Psoas muscle (tissue), 8 donors: ENCODE data around the gene KIF17. TPM values are rescaled to one million over a fixed set of nuclear protein-coding genes. Genes with fewer than 3 reads are reported as not detected.

ENCODE experiments used
- ATAC-seq, 4 donors: fragments of 200-7000 bp; cut with Tn5 transposase; one replicate each; pipeline ENCODE4 v1.9.1; 2020; ENCODE audit warnings: moderate library complexity in 3 of 4, mild to moderate bottlenecking in 2 of 4
- DNase-seq, 2 donors: peaks; one replicate each; pipeline ENCODE4 v3.0.0-alpha.2; 2020
- H3K27ac ChIP-seq: fragments of 200-600 bp; one replicate; pipeline ENCODE4 v1.8.0; 2022
- H3K27me3 ChIP-seq, 3 donors: fragments of 200-600 bp in 1 of 3; one replicate each; pipeline versions ENCODE4 v1.6.1 to v1.8.0; 2013 to 2022; ENCODE audit warnings: low read length in 2 of 3, mild to moderate bottlenecking in 2 of 3, moderate library complexity in 1 of 3; ENCODE audit not compliant: insufficient read depth in 3 of 3
- H3K36me3 ChIP-seq, 2 donors: fragments of 200-600 bp in 1 of 2; one replicate each; pipeline versions ENCODE4 v1.6.1 to v1.8.0; 2013 to 2022; ENCODE audit warnings: low read depth in 1 of 2, mild to moderate bottlenecking in 1 of 2, moderate library complexity in 1 of 2; ENCODE audit not compliant: insufficient read depth in 1 of 2
- H3K4me1 ChIP-seq: fragments of 200-600 bp; one replicate; pipeline ENCODE4 v1.8.0; 2022
- H3K4me3 ChIP-seq: fragments of 200-600 bp; one replicate; pipeline ENCODE4 v1.8.0; 2022; ENCODE audit warnings: mild to moderate bottlenecking
- H3K9me3 ChIP-seq: fragments of 200-600 bp; one replicate; pipeline ENCODE4 v1.8.0; 2022
- WGBS, 3 donors: extraction: QIAGEN DNeasy Blood & Tissue Kit; methylation state at CpG; one replicate each; pipeline versions ENCODE4 v1.1.6 to v1.1.7; 2013; 5-methylcytosine and 5-hydroxymethylcytosine counted together
- intact Hi-C, 2 donors: fragments of 100-400 bp; cut with DNase I; formaldehyde crosslinking; loops; one replicate each; pipeline versions ENCODE4 v1.11.0 to v1.14.2; 2022
- polyA plus RNA-seq, 3 donors: library from polyadenylated mRNA; stranded (reverse); fragments of 200-250 nt; gene quantifications; one replicate each; pipeline ENCODE4 v1.2.3, GENCODE V29; 2013
- total RNA-seq, 4 donors: library from RNA; stranded (reverse); fragmentation: NEBNext Ultra II Directional in 2 of 4; extraction: Animal tissue kit (Norgen Biotek cat#: 25700) in 2 of 4; gene quantifications; one replicate each; pipeline versions ENCODE4 v1.2.1 to v1.2.4, GENCODE V29; 2021 to 2023
- TF ChIP-seq, protein P1 (sequence below): fragments of 200-600 bp; IDR thresholded peaks from one replicate; pipeline ENCODE4 v1.8.0; 2022; ENCODE audit warnings: antibody characterized with exemption
- donor health status: healthy with polysubstance abuse.
- donor health status: DM: no; HTN: no; CAD: no; lungs with moderate emphysema.
- donor health status: Bipolar disorder and iron deficiency.
- donor health status: healthy.
- donor health status: DM: yes; HTN: yes; CAD: no.
- donor health status: DM: no; HTN: no; CAD: no.
- donor health status: DM: no; HTN: no; CAD: no.
- donor health status: DM: yes; HTN: yes; CAD: no.

Gene KIF17
- total and polyA plus RNA-seq, 7 donors = 1.1 to 3.4 (median 1.5) TPM

DNA sequence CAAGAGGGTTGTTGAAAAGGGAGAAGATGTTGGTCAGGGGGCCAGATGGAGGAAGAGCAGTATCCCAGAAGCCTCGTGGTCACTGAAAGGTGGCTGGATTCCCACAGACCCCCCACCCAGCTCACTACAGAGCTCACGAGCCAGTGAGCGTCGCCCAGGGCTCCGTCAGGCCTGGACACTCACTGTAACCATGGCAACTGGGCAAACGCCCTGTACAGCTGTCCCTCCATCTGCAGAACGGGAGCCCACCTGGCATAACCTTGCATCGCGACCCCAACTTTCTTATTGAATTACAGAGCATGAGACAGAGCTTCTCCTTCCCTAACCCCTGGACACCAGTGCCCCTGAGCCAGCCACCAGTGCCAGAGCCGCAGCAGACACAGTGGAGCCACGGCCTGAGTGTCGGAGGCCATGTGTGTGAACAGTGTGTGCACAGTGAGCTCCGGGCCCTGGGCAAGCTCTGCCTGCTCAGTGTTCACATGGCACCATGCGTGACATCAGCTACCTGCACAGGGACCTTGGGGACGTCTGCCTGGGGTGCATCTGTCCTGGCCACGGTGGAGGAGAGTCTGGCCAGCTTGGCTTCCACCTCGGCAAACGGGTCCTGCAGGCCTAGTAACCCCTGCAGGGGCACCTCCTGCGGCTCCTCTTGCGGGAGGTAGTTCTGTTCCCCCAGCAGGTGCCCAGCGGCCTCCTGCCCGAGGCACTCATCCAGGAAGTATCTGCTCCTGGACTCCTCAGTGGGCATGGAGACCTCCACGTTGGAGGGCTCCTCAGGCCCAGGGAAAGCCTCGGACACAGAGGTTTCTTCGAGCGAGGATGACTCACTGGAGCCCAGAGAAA is 30.7 kb downstream of the KIF17 start:
- no peak overlapping the region for H3K27ac ChIP-seq
- no peaks in the 10 kb centered on the region for H3K27me3 ChIP-seq
- intact Hi-C loops = no loop called here
- WGBS, 3 donors = 66 to 76% (median 68%) methylated on average over 25 to 26 of the region's 26 CpGs
- H3K9me3 ChIP-seq = no peaks in the 10 kb centered on the region
- H3K36me3 ChIP-seq = no peaks in the 10 kb centered on the region
- H3K4me3 ChIP-seq = no peak overlapping the region
- DNase-seq (no peak), ATAC-seq (no peak)
- TF ChIP-seq, protein P1, sequence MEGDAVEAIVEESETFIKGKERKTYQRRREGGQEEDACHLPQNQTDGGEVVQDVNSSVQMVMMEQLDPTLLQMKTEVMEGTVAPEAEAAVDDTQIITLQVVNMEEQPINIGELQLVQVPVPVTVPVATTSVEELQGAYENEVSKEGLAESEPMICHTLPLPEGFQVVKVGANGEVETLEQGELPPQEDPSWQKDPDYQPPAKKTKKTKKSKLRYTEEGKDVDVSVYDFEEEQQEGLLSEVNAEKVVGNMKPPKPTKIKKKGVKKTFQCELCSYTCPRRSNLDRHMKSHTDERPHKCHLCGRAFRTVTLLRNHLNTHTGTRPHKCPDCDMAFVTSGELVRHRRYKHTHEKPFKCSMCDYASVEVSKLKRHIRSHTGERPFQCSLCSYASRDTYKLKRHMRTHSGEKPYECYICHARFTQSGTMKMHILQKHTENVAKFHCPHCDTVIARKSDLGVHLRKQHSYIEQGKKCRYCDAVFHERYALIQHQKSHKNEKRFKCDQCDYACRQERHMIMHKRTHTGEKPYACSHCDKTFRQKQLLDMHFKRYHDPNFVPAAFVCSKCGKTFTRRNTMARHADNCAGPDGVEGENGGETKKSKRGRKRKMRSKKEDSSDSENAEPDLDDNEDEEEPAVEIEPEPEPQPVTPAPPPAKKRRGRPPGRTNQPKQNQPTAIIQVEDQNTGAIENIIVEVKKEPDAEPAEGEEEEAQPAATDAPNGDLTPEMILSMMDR = no peak
- no peaks in the 10 kb centered on the region for H3K4me1 ChIP-seq

DNA sequence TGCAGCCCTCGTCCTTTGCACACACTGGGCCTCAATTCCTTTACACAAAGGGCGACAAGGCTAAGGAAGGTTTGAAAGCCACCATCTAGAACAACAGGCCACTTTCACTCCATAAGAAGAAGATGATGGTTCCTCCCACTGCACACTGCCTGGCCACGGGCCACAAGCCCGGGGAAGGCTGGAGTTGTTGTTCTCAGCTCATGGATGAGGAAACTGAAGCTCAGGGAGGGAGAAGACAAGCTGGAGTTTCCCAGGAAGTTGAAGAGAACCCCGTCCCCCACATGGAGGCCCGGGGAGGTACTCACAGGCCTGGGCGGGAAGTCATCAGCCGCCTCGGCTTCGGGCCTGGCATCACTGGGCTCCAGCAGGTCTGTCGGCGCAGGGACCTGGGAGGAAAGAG is 32.1 kb downstream of the KIF17 start:
- peak in 1 of 4 donors; percentile 7 for ATAC-seq
- no peaks in the 10 kb centered on the region for H3K27me3 ChIP-seq
- TF ChIP-seq, protein P1 = no peak
- H3K4me1 ChIP-seq = no peaks in the 10 kb centered on the region
- no peak overlapping the region for H3K4me3 ChIP-seq
- no peaks in the 10 kb centered on the region for H3K9me3 ChIP-seq
- DNase-seq = no peak
- WGBS, 3 donors = 70 to 78% (median 73%) methylated on average over 12 of the region's 12 CpGs
- peak overlapping the region; percentile 80 for H3K27ac ChIP-seq
- H3K36me3 ChIP-seq = no peaks in the 10 kb centered on the region
- intact Hi-C loops = no loop called here

DNA sequence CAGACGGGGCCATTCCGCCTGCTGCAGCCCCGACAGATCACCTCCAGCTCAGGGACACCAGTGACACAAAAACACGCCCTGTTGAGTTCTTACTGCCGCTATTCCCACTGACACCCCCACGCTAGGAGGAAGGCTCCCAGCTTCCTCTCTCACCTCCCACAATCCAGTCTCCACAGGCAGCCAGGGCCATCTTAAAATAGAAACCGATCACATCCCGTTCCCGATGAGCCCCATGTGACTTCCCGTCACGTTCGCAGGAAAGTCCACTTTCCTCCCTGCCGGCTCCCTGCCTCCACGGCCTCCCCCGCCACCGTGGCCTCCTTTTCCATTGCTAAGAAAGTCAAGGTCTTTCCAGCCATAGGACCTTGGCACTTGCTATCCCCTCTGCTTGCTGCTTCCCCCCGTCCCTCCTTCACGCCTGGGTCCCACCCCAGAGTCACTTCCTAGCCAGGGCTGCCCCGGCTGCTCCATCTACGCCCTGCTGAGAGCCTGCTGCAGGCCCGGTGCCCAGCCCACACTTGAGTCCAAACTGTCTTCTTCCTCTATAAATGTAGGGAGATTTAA is 32.6 kb downstream of the KIF17 start:
- ATAC-seq = peak in 3 of 4 donors; percentile 48 to 65 (median 51)
- no peaks in the 10 kb centered on the region for H3K9me3 ChIP-seq
- peak; percentile 43 to 63 for DNase-seq
- peak overlapping the region; percentile 80 for H3K27ac ChIP-seq
- intact Hi-C loops = no loop called here
- H3K36me3 ChIP-seq = no peaks in the 10 kb centered on the region
- no peaks in the 10 kb centered on the region for H3K27me3 ChIP-seq
- TF ChIP-seq, protein P1 = no peak
- 60 to 69% (median 64%) methylated on average over 20 to 21 of the region's 21 CpGs for whole genome bisulfite sequencing, 3 donors
- peak overlapping the region; percentile 58 for H3K4me3 ChIP-seq
- H3K4me1 ChIP-seq = no peaks in the 10 kb centered on the region

DNA sequence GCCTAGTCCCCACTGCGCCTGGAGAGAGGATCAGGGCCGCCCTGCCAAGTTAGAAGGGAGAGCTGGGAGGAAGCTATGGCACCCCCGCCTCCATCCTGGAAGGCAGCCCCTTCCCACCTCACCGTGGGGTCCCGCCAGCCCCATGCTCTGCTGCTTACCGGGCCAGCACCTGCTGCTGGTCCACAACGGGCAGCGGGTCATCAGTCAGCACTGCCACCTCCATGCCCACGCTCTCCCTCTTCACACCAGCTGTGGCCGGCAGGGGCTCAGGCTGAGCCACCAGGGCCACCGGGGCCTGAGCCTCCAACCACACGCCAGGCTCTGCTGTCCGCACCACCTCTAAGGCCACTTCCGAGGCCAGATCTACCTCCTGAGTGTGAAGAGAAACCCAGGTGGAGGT is 33.2 kb downstream of the KIF17 start:
- DNase-seq (peak in 1 of 2 donors; percentile 43), ATAC-seq (peak in 2 of 4 donors; percentile 5 to 22)
- peak overlapping the region; percentile 58 for H3K4me3 ChIP-seq
- TF ChIP-seq, protein P1 = no peak
- no peaks in the 10 kb centered on the region for H3K27me3 ChIP-seq
- H3K36me3 ChIP-seq = no peaks in the 10 kb centered on the region
- H3K27ac ChIP-seq = peak overlapping the region; percentile 80
- WGBS, 3 donors = 75 to 84% (median 77%) methylated on average over 12 to 14 of the region's 14 CpGs
- no peaks in the 10 kb centered on the region for H3K9me3 ChIP-seq
- intact Hi-C loops = no loop called here
- no peaks in the 10 kb centered on the region for H3K4me1 ChIP-seq
